ENCODE results near the gene SPATA13.

The SPATA13 gene

GRCh38 chr13:24247016-24247415 lies 86.5 kb downstream of the SPATA13 start:
- Histone ChIP-seq H3K9me3 (ENCODE audit: low read length) (no peaks in the 10 kb centered on the region), H3K36me3 (ENCODE audit: insufficient read depth, low read length) (peaks cover 4% of the 10 kb centered on the region), H3K4me1 (ENCODE audit: insufficient read depth, low read length) (peaks cover 15% of the 10 kb centered on the region), H2AFZ (ENCODE audit: low read depth, low read length) (no peak overlapping the region), H3K4me3 (ENCODE audit: low read length) (no peak overlapping the region), H3K27me3 (ENCODE audit: insufficient read depth, low read length) (no peaks in the 10 kb centered on the region)

- H3K4me1 ChIP-seq (ENCODE audit: insufficient read depth, low read length): peaks cover 15% of the 10 kb centered on the region
- H3K9me3 ChIP-seq (ENCODE audit: low read length): no peaks in the 10 kb centered on the region
- no peak overlapping the region for H3K4me3 ChIP-seq (ENCODE audit: low read length)
- no peak overlapping the region for H2AFZ ChIP-seq (ENCODE audit: low read depth, low read length)
- no peaks in the 10 kb centered on the region for H3K27me3 ChIP-seq (ENCODE audit: insufficient read depth, low read length)
- peaks cover 7% of the 10 kb centered on the region for H3K36me3 ChIP-seq (ENCODE audit: insufficient read depth, low read length)
Measured at GRCh38 chr13:24249624-24250023, 89.1 kb downstream of the SPATA13 start.

- Histone ChIP-seq H3K4me3 (ENCODE audit: low read length) (no peak overlapping the region), H2AFZ (ENCODE audit: low read depth, low read length) (no peak overlapping the region), H3K4me1 (ENCODE audit: insufficient read depth, low read length) (peaks cover 15% of the 10 kb centered on the region), H3K36me3 (ENCODE audit: insufficient read depth, low read length) (peaks cover 15% of the 10 kb centered on the region), H3K9me3 (ENCODE audit: low read length) (peaks cover 2% of the 10 kb centered on the region), H3K27me3 (ENCODE audit: insufficient read depth, low read length) (no peaks in the 10 kb centered on the region)
Measured at GRCh38 chr13:24250376-24251057, 90.0 kb downstream of the SPATA13 start.

GRCh38 chr13:24251525-24251924 lies 91.0 kb downstream of the SPATA13 start:
- Histone ChIP-seq H3K9me3 (ENCODE audit: low read length) (peaks cover 2% of the 10 kb centered on the region), H2AFZ (ENCODE audit: low read depth, low read length) (no peak overlapping the region), H3K4me3 (ENCODE audit: low read length) (no peak overlapping the region), H3K36me3 (ENCODE audit: insufficient read depth, low read length) (peaks cover 18% of the 10 kb centered on the region), H3K27me3 (ENCODE audit: insufficient read depth, low read length) (no peaks in the 10 kb centered on the region), H3K4me1 (ENCODE audit: insufficient read depth, low read length) (peaks cover 15% of the 10 kb centered on the region)

- no peak overlapping the region for H3K4me3 ChIP-seq (ENCODE audit: low read length)
- peaks cover 2% of the 10 kb centered on the region for H3K9me3 ChIP-seq (ENCODE audit: low read length)
- H2AFZ ChIP-seq (ENCODE audit: low read depth, low read length): no peak overlapping the region
- peaks cover 10% of the 10 kb centered on the region for H3K4me1 ChIP-seq (ENCODE audit: insufficient read depth, low read length)
- H3K36me3 ChIP-seq (ENCODE audit: insufficient read depth, low read length): peaks cover 18% of the 10 kb centered on the region
- no peaks in the 10 kb centered on the region for H3K27me3 ChIP-seq (ENCODE audit: insufficient read depth, low read length)
Measured at GRCh38 chr13:24252136-24252535, 91.6 kb downstream of the SPATA13 start.

GRCh38 chr13:24253520-24254145 lies 93.1 kb downstream of the SPATA13 start:
- H3K27me3 ChIP-seq (ENCODE audit: insufficient read depth, low read length): no peaks in the 10 kb centered on the region
- H3K4me3 ChIP-seq (ENCODE audit: low read length): no peak overlapping the region
- peaks cover 10% of the 10 kb centered on the region for H3K4me1 ChIP-seq (ENCODE audit: insufficient read depth, low read length)
- peaks cover 22% of the 10 kb centered on the region for H3K36me3 ChIP-seq (ENCODE audit: insufficient read depth, low read length)
- H3K9me3 ChIP-seq (ENCODE audit: low read length): peaks cover 2% of the 10 kb centered on the region
- no peak overlapping the region for H2AFZ ChIP-seq (ENCODE audit: low read depth, low read length)

GRCh38 chr13:24254146-24254841 lies 93.8 kb downstream of the SPATA13 start:
- H3K4me3 ChIP-seq (ENCODE audit: low read length): no peak overlapping the region
- no peaks in the 10 kb centered on the region for H3K27me3 ChIP-seq (ENCODE audit: insufficient read depth, low read length)
- peaks cover 2% of the 10 kb centered on the region for H3K9me3 ChIP-seq (ENCODE audit: low read length)
- no peak overlapping the region for H2AFZ ChIP-seq (ENCODE audit: low read depth, low read length)
- peaks cover 10% of the 10 kb centered on the region for H3K4me1 ChIP-seq (ENCODE audit: insufficient read depth, low read length)
- peaks cover 22% of the 10 kb centered on the region for H3K36me3 ChIP-seq (ENCODE audit: insufficient read depth, low read length)

- no peak overlapping the region for H3K4me3 ChIP-seq (ENCODE audit: low read length)
- peaks cover 14% of the 10 kb centered on the region for H3K36me3 ChIP-seq (ENCODE audit: insufficient read depth, low read length)
- H3K9me3 ChIP-seq (ENCODE audit: low read length): peaks cover 2% of the 10 kb centered on the region
- H3K4me1 ChIP-seq (ENCODE audit: insufficient read depth, low read length): no peaks in the 10 kb centered on the region
- H3K27me3 ChIP-seq (ENCODE audit: insufficient read depth, low read length): no peaks in the 10 kb centered on the region
- H2AFZ ChIP-seq (ENCODE audit: low read depth, low read length): no peak overlapping the region
Measured at GRCh38 chr13:24257497-24257896, 97.0 kb downstream of the SPATA13 start.

GRCh38 chr13:24261566-24261965 lies 101.0 kb downstream of the SPATA13 start:
- Histone ChIP-seq H2AFZ (ENCODE audit: low read depth, low read length) (no peak overlapping the region), H3K27me3 (ENCODE audit: insufficient read depth, low read length) (no peaks in the 10 kb centered on the region), H3K36me3 (ENCODE audit: insufficient read depth, low read length) (peaks cover 4% of the 10 kb centered on the region), H3K4me3 (ENCODE audit: low read length) (no peak overlapping the region), H3K4me1 (ENCODE audit: insufficient read depth, low read length) (peaks cover 11% of the 10 kb centered on the region), H3K9me3 (ENCODE audit: low read length) (no peaks in the 10 kb centered on the region)

GRCh38 chr13:24263632-24264031 lies 103.1 kb downstream of the SPATA13 start:
- Histone ChIP-seq H3K27me3 (ENCODE audit: insufficient read depth, low read length) (no peaks in the 10 kb centered on the region), H3K36me3 (ENCODE audit: insufficient read depth, low read length) (no peaks in the 10 kb centered on the region), H2AFZ (ENCODE audit: low read depth, low read length) (no peak overlapping the region), H3K4me1 (ENCODE audit: insufficient read depth, low read length) (peaks cover 11% of the 10 kb centered on the region), H3K4me3 (ENCODE audit: low read length) (no peak overlapping the region), H3K9me3 (ENCODE audit: low read length) (no peaks in the 10 kb centered on the region)

- no peaks in the 10 kb centered on the region for H3K9me3 ChIP-seq (ENCODE audit: low read length)
- H2AFZ ChIP-seq (ENCODE audit: low read depth, low read length): no peak overlapping the region
- H3K27me3 ChIP-seq (ENCODE audit: insufficient read depth, low read length): no peaks in the 10 kb centered on the region
- H3K4me1 ChIP-seq (ENCODE audit: insufficient read depth, low read length): peaks cover 11% of the 10 kb centered on the region
- no peaks in the 10 kb centered on the region for H3K36me3 ChIP-seq (ENCODE audit: insufficient read depth, low read length)
- H3K4me3 ChIP-seq (ENCODE audit: low read length): no peak overlapping the region
Measured at GRCh38 chr13:24264976-24265375, 104.5 kb downstream of the SPATA13 start.

- H3K36me3 ChIP-seq (ENCODE audit: insufficient read depth, low read length): no peaks in the 10 kb centered on the region
- H3K4me3 ChIP-seq (ENCODE audit: low read length): no peak overlapping the region
- no peaks in the 10 kb centered on the region for H3K9me3 ChIP-seq (ENCODE audit: low read length)
- H2AFZ ChIP-seq (ENCODE audit: low read depth, low read length): no peak overlapping the region
- H3K27me3 ChIP-seq (ENCODE audit: insufficient read depth, low read length): no peaks in the 10 kb centered on the region
- H3K4me1 ChIP-seq (ENCODE audit: insufficient read depth, low read length): peaks cover 15% of the 10 kb centered on the region
Measured at GRCh38 chr13:24265453-24265852, 104.9 kb downstream of the SPATA13 start.

- no peak overlapping the region for H3K4me3 ChIP-seq (ENCODE audit: low read length)
- H3K36me3 ChIP-seq (ENCODE audit: insufficient read depth, low read length): no peaks in the 10 kb centered on the region
- no peaks in the 10 kb centered on the region for H3K27me3 ChIP-seq (ENCODE audit: insufficient read depth, low read length)
- no peak overlapping the region for H2AFZ ChIP-seq (ENCODE audit: low read depth, low read length)
- H3K4me1 ChIP-seq (ENCODE audit: insufficient read depth, low read length): peaks cover 33% of the 10 kb centered on the region
- no peaks in the 10 kb centered on the region for H3K9me3 ChIP-seq (ENCODE audit: low read length)
Measured at GRCh38 chr13:24267274-24267673, 106.8 kb downstream of the SPATA13 start.

Measured in neuron (in vitro differentiated cells).